ENCODE results near the gene DCHS2.

GRCh38 chr4:154276496-154276895, 215.1 kb downstream of the DCHS2 start:
- TF ChIP-seq CTCF (IDR thresholded peaks at IDR 0.05; ENCODE audit: low read length) (no peak), EZH2 (IDR thresholded peaks at IDR 0.05; ENCODE audit: borderline replicate concordance, low read length) (no peak)
